RKO (cell line): Measurements from ENCODE around the gene REG3G.
"Not testable (repeated sequence)": the region's sequence is repeated elsewhere in the genome, so short reads cannot be mapped to it uniquely, and the experiment has no call there.

Experiments used
- DNase-seq: peaks from one replicate; pipeline ENCODE4 v3.0.0-alpha.2; 2016; ENCODE audit warnings: low spot score

REG3G gene

GRCh38 chr2:79026061-79026460 is 559 bp downstream of the REG3G start:
- no peak for DNase-seq

GRCh38 chr2:79039944-79040343 is 14.4 kb downstream of the REG3G start:
- DNase-seq = no peak

GRCh38 chr2:79041032-79041448 is 15.5 kb downstream of the REG3G start:
- peak; percentile 45 for DNase-seq

GRCh38 chr2:79053486-79053885 is 28.0 kb downstream of the REG3G start:
- not testable (repeated sequence) for DNase-seq

- DNase-seq = not testable (repeated sequence)
Observed at GRCh38 chr2:79054769-79055168, 29.3 kb downstream of the REG3G start.

- DNase-seq = no peak
Observed at GRCh38 chr2:79065201-79065600, 39.7 kb downstream of the REG3G start.

GRCh38 chr2:79071078-79071477 is 45.6 kb downstream of the REG3G start:
- DNase-seq = no peak
